IMR-90 (cell line): Measurements from ENCODE around the gene DGKZ. TPM values are rescaled to one million over a fixed set of nuclear protein-coding genes. Genes with fewer than 3 reads are reported as not detected.
A peak's percentile ranks its signal among the peaks of the same experiment; 100 is the strongest.

Source experiments
- ATAC-seq: fragments of 200-7000 bp; cut with Tn5 transposase; 2 replicates; pipeline ENCODE4 v1.9.1; 2020; ENCODE audit warnings: low read depth, mild to moderate bottlenecking, moderate library complexity
- BruUV-seq: library from RNA; stranded (reverse); fragments of 400-500 nt; replicated peaks from 2 replicates; lab custom pipeline; 2021; lab: Mats Ljungman, UMichigan
- CTCF ChIA-PET: fragments of 300-600 bp; formaldehyde crosslinking; extraction: SDS; loops from one replicate; lab custom pipeline; 2021; ENCODE audit warnings: antibody characterized with exemption; lab: Yijun Ruan, JAX
- POLR2A ChIA-PET: fragments of 300-600 bp; sonication (Branson Sonifier 250); formaldehyde crosslinking; loops from one replicate; lab custom pipeline; 2022; ENCODE audit warnings: antibody characterized with exemption; ENCODE audit not compliant: unreplicated experiment; lab: Charles Lee
- DNase-seq: peaks from one replicate; pipeline ENCODE4 v3.0.0; 2013
- H2AFZ ChIP-seq: replicated peaks from 2 replicates; pipeline ENCODE3; 2013; ENCODE audit warnings: low read length, mild to moderate bottlenecking; ENCODE audit not compliant: poor library complexity
- H2AK5ac ChIP-seq: 2 replicates; pipeline ENCODE4 v1.6.1; 2013; ENCODE audit warnings: low read depth, low read length, inconsistent platforms
- H2AK9ac ChIP-seq: replicated peaks from 2 replicates; pipeline ENCODE3; 2013; ENCODE audit warnings: mild to moderate bottlenecking, low read depth, low read length, moderate library complexity; ENCODE audit not compliant: poor library complexity
- H2BK120ac ChIP-seq: 2 replicates; pipeline ENCODE4 v1.6.1; 2013; ENCODE audit warnings: low read depth, low read length, inconsistent platforms
- H2BK15ac ChIP-seq: 3 replicates; pipeline ENCODE4 v1.6.1; 2013; ENCODE audit warnings: low read depth, low read length, inconsistent platforms
- H2BK20ac ChIP-seq: 2 replicates; pipeline ENCODE4 v1.6.1; 2013; ENCODE audit warnings: low read depth, mild to moderate bottlenecking, inconsistent platforms, low read length, moderate library complexity
- H2BK5ac ChIP-seq: 2 replicates; pipeline ENCODE4 v1.6.1; 2013; ENCODE audit warnings: mild to moderate bottlenecking, low read depth, low read length, inconsistent platforms; ENCODE audit not compliant: poor library complexity, severe bottlenecking
- H3K14ac ChIP-seq: replicated peaks from 2 replicates; pipeline ENCODE4 v1.6.1; 2013; ENCODE audit warnings: low read depth, low read length, inconsistent platforms
- H3K18ac ChIP-seq: 2 replicates; pipeline ENCODE4 v1.6.1; 2013; ENCODE audit warnings: low read depth, low read length, control low read depth
- H3K23ac ChIP-seq: 2 replicates; pipeline ENCODE4 v1.6.1; 2013; ENCODE audit warnings: low read depth, low read length, inconsistent platforms
- H3K27ac ChIP-seq: 2 replicates; pipeline ENCODE4 v1.5.1; 2013; ENCODE audit warnings: mild to moderate bottlenecking, control low read depth, low read length; ENCODE audit not compliant: insufficient read depth
- H3K27me3 ChIP-seq: 2 replicates; pipeline ENCODE4 v1.6.1; 2013; ENCODE audit warnings: low read length; ENCODE audit not compliant: control insufficient read depth, insufficient read depth
- H3K36me3 ChIP-seq: 2 replicates; pipeline ENCODE4 v1.6.1; 2013; ENCODE audit warnings: low read length, mixed read lengths; ENCODE audit not compliant: control insufficient read depth, insufficient read depth
- H3K4ac ChIP-seq: 2 replicates; pipeline ENCODE4 v1.6.1; 2013; ENCODE audit warnings: low read depth, low read length, inconsistent platforms
- H3K4me1 ChIP-seq: 2 replicates; pipeline ENCODE4 v1.6.1; 2013; ENCODE audit warnings: low read length, mixed read lengths; ENCODE audit not compliant: control insufficient read depth, insufficient read depth
- H3K4me2 ChIP-seq: 2 replicates; pipeline ENCODE4 v1.6.1; 2013; ENCODE audit warnings: low read depth, mild to moderate bottlenecking, control low read depth, low read length, moderate library complexity
- H3K4me3 ChIP-seq: 2 replicates; pipeline ENCODE4 v1.5.1; 2013; ENCODE audit warnings: low read depth, mild to moderate bottlenecking, control low read depth, low read length, moderate library complexity; ENCODE audit not compliant: insufficient read depth
- H3K56ac ChIP-seq: 2 replicates; pipeline ENCODE4 v1.6.1; 2013; ENCODE audit warnings: low read length, inconsistent platforms; ENCODE audit not compliant: insufficient read depth; ENCODE audit errors: extremely low read depth
- H3K79me1 ChIP-seq, 2 experiments: 2 replicates each; pipeline ENCODE4 v1.6.1; 2013; ENCODE audit warnings: low read length in 2 of 2, inconsistent platforms in 1 of 2, low read depth in 1 of 2
- H3K9ac ChIP-seq: 2 replicates; pipeline ENCODE4 v1.6.1; 2013; ENCODE audit warnings: low read depth, low read length, control low read depth
- H3K9me1 ChIP-seq: 2 replicates; pipeline ENCODE4 v1.6.1; 2013; ENCODE audit warnings: low read length, inconsistent platforms; ENCODE audit not compliant: insufficient read depth
- H3K9me3 ChIP-seq: 2 replicates; pipeline ENCODE4 v1.6.1; 2013; ENCODE audit warnings: low read length; ENCODE audit not compliant: control insufficient read depth, insufficient read depth
- H4K20me1 ChIP-seq: 2 replicates; pipeline ENCODE4 v1.6.1; 2013; ENCODE audit warnings: low read length, inconsistent platforms; ENCODE audit not compliant: insufficient read depth
- H4K5ac ChIP-seq: 2 replicates; pipeline ENCODE4 v1.6.1; 2013; ENCODE audit warnings: mild to moderate bottlenecking, low read depth, low read length, control low read depth
- H4K8ac ChIP-seq, 2 experiments: 2 replicates each; pipeline ENCODE4 v1.6.1; 2013; ENCODE audit warnings: low read depth in 2 of 2, low read length in 2 of 2, control low read depth in 1 of 2, inconsistent platforms in 1 of 2
- H4K91ac ChIP-seq: 2 replicates; pipeline ENCODE4 v1.6.1; 2013; ENCODE audit warnings: low read depth, low read length, inconsistent platforms; ENCODE audit not compliant: insufficient read depth
- BHLHE40 ChIP-seq: fragments of 150-350 bp; IDR thresholded peaks from 2 replicates; pipeline ENCODE4 v1.6.1; 2016; ENCODE audit warnings: mild to moderate bottlenecking, low read depth, low read length
- CEBPB ChIP-seq: IDR thresholded peaks from 2 replicates; pipeline ENCODE4 v1.6.1; 2012; ENCODE audit warnings: low read depth, low read length, improper control_type of control experiment
- CHD1 ChIP-seq: IDR thresholded peaks from 2 replicates; pipeline ENCODE4 v1.6.1; 2012; ENCODE audit warnings: low read depth, low read length, improper control_type of control experiment
- FOS ChIP-seq: fragments of 150-350 bp; IDR thresholded peaks from 2 replicates; pipeline ENCODE4 v1.6.1; 2016; ENCODE audit warnings: low read depth, low read length
- MAFK ChIP-seq: IDR thresholded peaks from 2 replicates; pipeline ENCODE4 v1.6.1; 2012; ENCODE audit warnings: low read depth, low read length, improper control_type of control experiment
- MAZ ChIP-seq: IDR thresholded peaks from 2 replicates; pipeline ENCODE4 v1.6.1; 2012; ENCODE audit warnings: low read depth, mild to moderate bottlenecking, low read length, improper control_type of control experiment, moderate library complexity, borderline replicate concordance
- MXI1 ChIP-seq: IDR thresholded peaks from 2 replicates; pipeline ENCODE4 v1.6.1; 2012; ENCODE audit warnings: low read depth, mild to moderate bottlenecking, low read length, moderate library complexity, borderline replicate concordance
- NFE2L2 ChIP-seq: fragments of 150-350 bp; IDR thresholded peaks from 2 replicates; pipeline ENCODE4 v1.6.1; 2016; ENCODE audit warnings: low read depth, mild to moderate bottlenecking, low read length
- POLR2A ChIP-seq: IDR thresholded peaks from 2 replicates; pipeline ENCODE4 v1.6.1; 2012; ENCODE audit warnings: mild to moderate bottlenecking, low read depth, low read length
- RAD21 ChIP-seq: IDR thresholded peaks from 2 replicates; pipeline ENCODE4 v1.6.1; 2012; ENCODE audit warnings: low read length, improper control_type of control experiment
- RCOR1 ChIP-seq: IDR thresholded peaks from 2 replicates; pipeline ENCODE4 v1.6.1; 2012; ENCODE audit warnings: mild to moderate bottlenecking, low read length, improper control_type of control experiment; ENCODE audit not compliant: insufficient replicate concordance
- RFX5 ChIP-seq: IDR thresholded peaks from 2 replicates; pipeline ENCODE4 v1.8.0; 2012; ENCODE audit warnings: low read depth, mild to moderate bottlenecking, low read length, moderate library complexity
- SMC3 ChIP-seq: fragments of 150-350 bp; IDR thresholded peaks from 2 replicates; pipeline ENCODE4 v1.6.1; 2016; ENCODE audit warnings: low read depth, mild to moderate bottlenecking, antibody characterized with exemption, low read length, moderate library complexity
- WGBS, 2 experiments: methylation state at CpG; one replicate each; pipeline versions ENCODE4 v1.1.5 to v1.1.7; 2013; ENCODE audit warnings: missing lambda C conversion rate in 2 of 2; ENCODE audit not compliant: insufficient read length in 1 of 2; ENCODE audit errors: extremely low coverage in 2 of 2; 5-methylcytosine and 5-hydroxymethylcytosine counted together
- dilution Hi-C: fragments of 300-500 bp; cut with HindIII; formaldehyde crosslinking; loops from one replicate; pipeline ENCODE4 v1.14.3; 2018; ENCODE audit warnings: low sequenced_read_pairs; ENCODE audit not compliant: unreplicated experiment
- in situ Hi-C: fragments of 300-500 bp; cut with MboI; formaldehyde crosslinking; loops from 3 replicates; pipeline ENCODE4 v1.14.3; 2019; ENCODE audit warnings: low sequenced_read_pairs, inconsistent platforms, mixed read lengths
- intact Hi-C: fragments of 100-400 bp; cut with micrococcal nuclease; formaldehyde crosslinking; loops from 2 replicates; pipeline ENCODE4 v1.10.0; 2022
- polyA plus RNA-seq, 3 experiments: library from polyadenylated mRNA; depleted of rRNA; stranded (reverse); fragments of >200 nt; gene quantifications; 2 replicates each; pipeline ENCODE4 v1.2.3, GENCODE V29; 2012; ENCODE audit warnings: low replicate concordance in 1 of 3
- total RNA-seq: library from RNA; depleted of rRNA; stranded (reverse); fragments of >200 nt; gene quantifications from 2 replicates; pipeline ENCODE4 v1.2.3, GENCODE V29; 2012
- TF ChIP-seq, protein P1 (sequence below): fragments of 150-350 bp; IDR thresholded peaks from 2 replicates; pipeline ENCODE4 v1.6.1; 2017; ENCODE audit warnings: mild to moderate bottlenecking, antibody characterized with exemption, low read length, low read depth
- TF ChIP-seq, protein P2 (sequence below): fragments of 150-350 bp; IDR thresholded peaks from 2 replicates; pipeline ENCODE4 v1.6.1; 2016; ENCODE audit warnings: low read depth, mild to moderate bottlenecking, low read length, moderate library complexity, borderline replicate concordance
- TF ChIP-seq, protein P3 (sequence below): conservative IDR thresholded peaks from 2 replicates; pipeline ENCODE4 v1.5.1; 2012; ENCODE audit warnings: mild to moderate bottlenecking, low read depth, low read length, improper control_type of control experiment

Gene DGKZ
- total and polyA plus RNA-seq, 2 of the 4 experiments (the other 2 are of a cell fraction) = 46.8 to 62.0 TPM

DNA sequence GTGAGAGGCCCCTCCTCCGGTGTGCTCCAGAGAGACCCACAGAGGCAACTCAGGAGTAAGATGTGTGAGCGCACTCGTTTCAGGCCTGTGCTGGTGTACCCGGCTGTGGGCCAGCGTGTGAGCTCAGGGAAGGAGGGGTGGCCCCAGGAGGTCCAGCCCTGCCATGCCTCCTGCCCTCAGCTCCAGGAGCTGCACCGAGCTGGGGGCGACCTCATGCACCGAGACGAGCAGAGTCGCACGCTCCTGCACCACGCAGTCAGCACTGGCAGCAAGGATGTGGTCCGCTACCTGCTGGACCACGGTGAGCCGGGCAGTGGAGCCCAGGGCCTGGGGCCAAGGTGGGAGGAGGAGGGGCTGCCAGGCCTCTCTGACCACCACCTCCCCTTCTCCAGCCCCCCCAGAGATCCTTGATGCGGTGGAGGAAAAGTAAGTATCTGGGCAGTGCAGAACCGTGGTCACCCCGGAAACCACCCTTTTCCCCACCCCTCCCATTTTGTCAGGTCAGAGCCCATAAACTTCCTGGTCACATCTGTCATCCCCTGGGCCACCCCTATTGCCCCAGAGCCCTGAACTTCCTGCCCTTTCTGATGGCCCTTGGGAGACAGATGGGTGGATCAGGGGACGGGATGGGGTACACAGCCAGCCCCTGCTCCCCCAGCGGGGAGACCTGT lies 31.7 kb downstream of the DGKZ start:
- no peak overlapping the region for H3K4ac ChIP-seq
- dilution Hi-C loops = no loop called here
- H3K27ac ChIP-seq = no peak overlapping the region
- CTCF ChIA-PET = no interaction called here
- H3K27me3 ChIP-seq = no peaks in the 10 kb centered on the region
- H4K91ac ChIP-seq = no peak overlapping the region
- intact Hi-C loops = no loop called here
- peaks cover 0 to 11% of the 10 kb centered on the region in 2 experiments; a peak in 2 of 4 replicates for H3K79me1 ChIP-seq
- H2AK5ac ChIP-seq = no peak overlapping the region
- no peak overlapping the region for H2BK15ac ChIP-seq
- ATAC-seq = no peak
- 89% methylated on average over 7 of the region's 20 CpGs; no CpG with 5 or more reads in 1 of the 2 experiments for WGBS, 2 experiments
- no peak overlapping the region for H4K5ac ChIP-seq
- H3K18ac ChIP-seq = no peak overlapping the region
- peak overlapping the region; percentile 72 for H2AK9ac ChIP-seq
- no peak for DNase-seq
- TF ChIP-seq, protein P1, sequence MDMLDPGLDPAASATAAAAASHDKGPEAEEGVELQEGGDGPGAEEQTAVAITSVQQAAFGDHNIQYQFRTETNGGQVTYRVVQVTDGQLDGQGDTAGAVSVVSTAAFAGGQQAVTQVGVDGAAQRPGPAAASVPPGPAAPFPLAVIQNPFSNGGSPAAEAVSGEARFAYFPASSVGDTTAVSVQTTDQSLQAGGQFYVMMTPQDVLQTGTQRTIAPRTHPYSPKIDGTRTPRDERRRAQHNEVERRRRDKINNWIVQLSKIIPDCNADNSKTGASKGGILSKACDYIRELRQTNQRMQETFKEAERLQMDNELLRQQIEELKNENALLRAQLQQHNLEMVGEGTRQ = no peak
- TF ChIP-seq POLR2A = no peak
- TF ChIP-seq, protein P2, sequence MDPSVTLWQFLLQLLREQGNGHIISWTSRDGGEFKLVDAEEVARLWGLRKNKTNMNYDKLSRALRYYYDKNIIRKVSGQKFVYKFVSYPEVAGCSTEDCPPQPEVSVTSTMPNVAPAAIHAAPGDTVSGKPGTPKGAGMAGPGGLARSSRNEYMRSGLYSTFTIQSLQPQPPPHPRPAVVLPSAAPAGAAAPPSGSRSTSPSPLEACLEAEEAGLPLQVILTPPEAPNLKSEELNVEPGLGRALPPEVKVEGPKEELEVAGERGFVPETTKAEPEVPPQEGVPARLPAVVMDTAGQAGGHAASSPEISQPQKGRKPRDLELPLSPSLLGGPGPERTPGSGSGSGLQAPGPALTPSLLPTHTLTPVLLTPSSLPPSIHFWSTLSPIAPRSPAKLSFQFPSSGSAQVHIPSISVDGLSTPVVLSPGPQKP = no peak
- no peak for TF ChIP-seq RAD21
- TF ChIP-seq RCOR1 = no peak
- TF ChIP-seq FOS = no peak
- no peak for TF ChIP-seq NFE2L2
- no peak for TF ChIP-seq MXI1
- TF ChIP-seq, protein P3, sequence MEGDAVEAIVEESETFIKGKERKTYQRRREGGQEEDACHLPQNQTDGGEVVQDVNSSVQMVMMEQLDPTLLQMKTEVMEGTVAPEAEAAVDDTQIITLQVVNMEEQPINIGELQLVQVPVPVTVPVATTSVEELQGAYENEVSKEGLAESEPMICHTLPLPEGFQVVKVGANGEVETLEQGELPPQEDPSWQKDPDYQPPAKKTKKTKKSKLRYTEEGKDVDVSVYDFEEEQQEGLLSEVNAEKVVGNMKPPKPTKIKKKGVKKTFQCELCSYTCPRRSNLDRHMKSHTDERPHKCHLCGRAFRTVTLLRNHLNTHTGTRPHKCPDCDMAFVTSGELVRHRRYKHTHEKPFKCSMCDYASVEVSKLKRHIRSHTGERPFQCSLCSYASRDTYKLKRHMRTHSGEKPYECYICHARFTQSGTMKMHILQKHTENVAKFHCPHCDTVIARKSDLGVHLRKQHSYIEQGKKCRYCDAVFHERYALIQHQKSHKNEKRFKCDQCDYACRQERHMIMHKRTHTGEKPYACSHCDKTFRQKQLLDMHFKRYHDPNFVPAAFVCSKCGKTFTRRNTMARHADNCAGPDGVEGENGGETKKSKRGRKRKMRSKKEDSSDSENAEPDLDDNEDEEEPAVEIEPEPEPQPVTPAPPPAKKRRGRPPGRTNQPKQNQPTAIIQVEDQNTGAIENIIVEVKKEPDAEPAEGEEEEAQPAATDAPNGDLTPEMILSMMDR = no peak
- no peak for TF ChIP-seq CHD1
- no peak for TF ChIP-seq RFX5
- no peak for TF ChIP-seq MAZ
- no peak for TF ChIP-seq BHLHE40
- TF ChIP-seq MAFK = no peak
- no peak for TF ChIP-seq CEBPB
- TF ChIP-seq SMC3 = no peak
- peaks cover 8% of the 10 kb centered on the region for H3K4me1 ChIP-seq
- H4K8ac ChIP-seq = no peak overlapping the region
- no peak overlapping the region for H2BK5ac ChIP-seq
- H4K20me1 ChIP-seq = no peaks in the 10 kb centered on the region
- H3K9me1 ChIP-seq = no peaks in the 10 kb centered on the region
- no peak overlapping the region for H3K4me3 ChIP-seq
- BruUV-seq = no TSS peak
- H3K4me2 ChIP-seq = no peak overlapping the region
- no peak overlapping the region for H3K23ac ChIP-seq
- POLR2A ChIA-PET = no interaction called here
- H3K14ac ChIP-seq = no peak overlapping the region
- H3K36me3 ChIP-seq = peaks cover 22% of the 10 kb centered on the region
- no peak overlapping the region for H2BK120ac ChIP-seq
- no peak overlapping the region for H2AFZ ChIP-seq
- no peak overlapping the region for H3K56ac ChIP-seq
- no peaks in the 10 kb centered on the region for H3K9me3 ChIP-seq
- no peak overlapping the region for H3K9ac ChIP-seq
- H2BK20ac ChIP-seq = no peak overlapping the region
- in situ Hi-C loops = no loop called here
